Islet of Langerhans (tissue), 1 donor: ENCODE results near the gene ARRDC3.
"Not testable (repeated sequence)": the region's sequence is repeated elsewhere in the genome, so short reads cannot be mapped to it uniquely, and the experiment has no call there.

Experiments used
- FAIRE-seq: peaks from one replicate; lab custom pipeline; 2011; peaks lifted over from hg19 to GRCh38; lab: Jason Lieb, UNC

ARRDC3 gene, protein sequence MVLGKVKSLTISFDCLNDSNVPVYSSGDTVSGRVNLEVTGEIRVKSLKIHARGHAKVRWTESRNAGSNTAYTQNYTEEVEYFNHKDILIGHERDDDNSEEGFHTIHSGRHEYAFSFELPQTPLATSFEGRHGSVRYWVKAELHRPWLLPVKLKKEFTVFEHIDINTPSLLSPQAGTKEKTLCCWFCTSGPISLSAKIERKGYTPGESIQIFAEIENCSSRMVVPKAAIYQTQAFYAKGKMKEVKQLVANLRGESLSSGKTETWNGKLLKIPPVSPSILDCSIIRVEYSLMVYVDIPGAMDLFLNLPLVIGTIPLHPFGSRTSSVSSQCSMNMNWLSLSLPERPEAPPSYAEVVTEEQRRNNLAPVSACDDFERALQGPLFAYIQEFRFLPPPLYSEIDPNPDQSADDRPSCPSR

DNA sequence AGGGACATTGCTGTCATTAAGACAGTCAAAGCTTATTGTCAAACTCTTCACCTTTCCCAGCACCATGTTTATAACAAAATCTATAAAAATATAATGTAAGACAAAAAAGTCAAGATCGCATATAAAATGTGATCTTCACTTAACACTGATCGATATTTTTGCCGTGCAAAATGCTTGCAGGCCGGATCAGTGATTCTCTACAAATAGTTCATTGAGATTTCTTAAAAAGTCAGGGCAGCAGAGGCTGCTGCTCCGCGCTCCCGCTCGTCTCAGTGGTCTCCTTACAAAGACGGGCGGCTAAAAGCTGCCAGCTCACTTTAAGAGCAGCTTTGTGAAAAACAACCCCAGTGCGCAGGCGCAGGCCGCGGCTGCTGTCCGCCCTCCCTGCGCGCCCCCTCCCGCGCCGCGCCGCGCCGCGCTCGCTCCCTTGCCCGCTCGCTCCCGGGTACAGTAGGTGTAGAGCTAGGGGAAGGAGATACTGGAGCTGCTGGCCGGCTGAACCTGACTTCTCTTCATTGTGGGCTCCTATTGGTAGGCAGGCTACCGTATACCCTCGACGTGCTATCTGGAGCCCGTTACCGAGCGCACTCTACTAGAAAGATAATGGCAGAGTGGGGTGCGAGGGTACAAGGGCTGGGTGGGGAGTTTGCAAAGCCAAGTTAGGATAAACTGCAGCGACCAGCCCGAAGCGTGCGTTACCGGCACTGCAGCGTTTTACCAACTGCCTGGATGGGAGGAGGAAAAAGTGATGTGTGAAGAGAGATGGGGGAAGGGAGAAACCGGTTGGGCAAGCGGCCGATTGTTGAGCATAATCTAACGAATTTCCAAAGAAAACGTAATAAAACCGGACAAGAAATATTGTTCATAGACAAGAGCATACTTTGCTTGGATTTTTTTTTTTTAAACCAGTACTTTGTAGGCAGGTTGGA lies at the start of gene ARRDC3:
Gene ARRDC3, minus strand, starts transcription at position 291 of the 929 bp plus-strand sequence. Its CDS starts 225 bp downstream, at position 66.
- no peak for FAIRE-seq

GRCh38 chr5:91430949-91431348 lies 47.8 kb upstream of the ARRDC3 start:
- no peak for FAIRE-seq

GRCh38 chr5:91424638-91425436 lies 41.7 kb upstream of the ARRDC3 start:
- FAIRE-seq, result no peak

DNA sequence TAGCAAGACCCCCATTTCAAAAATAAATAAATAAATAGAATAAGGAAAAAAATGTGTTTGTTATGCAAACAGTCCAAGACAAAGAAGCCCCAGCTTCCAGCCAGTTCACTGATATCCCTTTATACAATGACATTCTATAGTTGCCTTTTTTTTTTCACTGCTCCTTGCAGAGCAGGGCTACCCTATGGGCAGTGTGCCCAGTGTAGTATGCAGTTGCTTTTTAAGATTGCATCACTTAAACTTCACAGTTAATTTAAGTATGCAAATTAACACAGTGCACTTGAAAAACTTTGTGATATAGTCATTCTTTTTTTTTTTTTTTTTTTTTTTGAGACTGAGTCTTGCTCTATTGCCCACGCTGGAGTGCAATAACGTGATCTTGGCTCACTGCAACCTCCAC lies 40.8 kb upstream of the ARRDC3 start:
- FAIRE-seq, result no peak

- no peak for FAIRE-seq
Observed at GRCh38 chr5:91420879-91421278, 37.8 kb upstream of the ARRDC3 start.

- FAIRE-seq, result peak; percentile 97
Observed at GRCh38 chr5:91419571-91420537, 36.7 kb upstream of the ARRDC3 start.

- FAIRE-seq, result no peak
Observed at GRCh38 chr5:91419136-91419535, 36.0 kb upstream of the ARRDC3 start.

GRCh38 chr5:91418158-91418557 lies 35.0 kb upstream of the ARRDC3 start:
- no peak for FAIRE-seq

GRCh38 chr5:91417219-91417618 lies 34.1 kb upstream of the ARRDC3 start:
- FAIRE-seq, result no peak

- no peak for FAIRE-seq
Observed at GRCh38 chr5:91416491-91416890, 33.4 kb upstream of the ARRDC3 start.

GRCh38 chr5:91409304-91409703 lies 26.2 kb upstream of the ARRDC3 start:
- FAIRE-seq, result no peak

DNA sequence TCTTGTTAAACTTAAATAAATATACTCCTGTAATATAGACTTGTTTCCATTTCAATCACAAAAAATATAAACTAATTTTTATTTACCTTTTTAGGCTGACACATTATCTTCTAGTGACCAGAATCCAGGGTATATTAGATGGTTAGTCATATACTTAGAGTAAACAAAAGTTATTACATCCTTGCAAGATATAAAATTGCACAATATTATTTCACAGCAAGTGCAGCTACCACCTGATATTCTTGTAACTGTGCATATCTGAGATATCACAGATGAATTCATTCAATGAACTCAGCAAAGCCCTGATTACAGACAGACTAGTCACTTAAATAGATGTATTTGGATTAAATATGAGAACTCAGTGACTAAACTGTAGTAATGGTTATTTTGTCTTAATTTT lies 25.6 kb upstream of the ARRDC3 start:
- no peak for FAIRE-seq

GRCh38 chr5:91407204-91407603 lies 24.1 kb upstream of the ARRDC3 start:
- no peak for FAIRE-seq

DNA sequence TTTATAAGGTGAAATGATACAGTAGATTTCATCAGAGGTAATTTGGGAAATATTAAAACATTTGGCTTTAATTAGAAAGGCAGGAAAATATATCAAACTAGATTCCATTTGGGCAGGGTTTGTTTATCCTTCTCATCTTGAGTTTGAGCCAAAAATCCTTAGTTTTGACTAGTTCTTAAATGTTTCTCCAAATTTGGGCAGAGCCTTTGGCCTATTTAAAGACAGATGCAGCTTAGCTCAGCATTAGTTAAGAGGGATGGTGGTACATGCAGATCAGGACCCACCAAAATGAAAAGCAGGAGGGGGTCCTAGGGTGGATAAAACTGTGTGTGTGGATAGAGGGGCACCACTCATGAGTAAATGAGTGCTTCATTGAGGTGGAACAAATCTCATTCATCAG lies 20.3 kb upstream of the ARRDC3 start:
- FAIRE-seq, result no peak

- no peak for FAIRE-seq
Observed at GRCh38 chr5:91401175-91401574, 18.1 kb upstream of the ARRDC3 start.

DNA sequence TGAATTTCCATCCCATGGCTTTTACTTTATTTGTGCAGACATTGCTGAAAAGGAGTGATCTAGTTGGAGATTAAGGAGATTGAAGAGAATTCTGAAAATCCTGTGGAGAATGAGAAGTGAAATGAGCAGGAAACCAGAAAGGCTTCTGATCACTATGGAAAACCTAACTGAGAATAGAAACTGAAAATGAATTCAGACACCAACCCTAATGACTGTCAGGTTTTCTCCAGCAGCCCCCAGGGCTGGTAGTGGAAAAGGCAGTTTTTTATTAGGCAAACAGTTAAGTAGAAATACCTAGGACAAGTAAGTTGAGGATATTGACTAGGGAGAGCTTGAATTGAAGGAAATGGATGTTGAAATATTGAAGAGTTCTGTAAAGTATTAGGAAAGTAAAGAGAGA lies 14.7 kb upstream of the ARRDC3 start:
- no peak for FAIRE-seq

DNA sequence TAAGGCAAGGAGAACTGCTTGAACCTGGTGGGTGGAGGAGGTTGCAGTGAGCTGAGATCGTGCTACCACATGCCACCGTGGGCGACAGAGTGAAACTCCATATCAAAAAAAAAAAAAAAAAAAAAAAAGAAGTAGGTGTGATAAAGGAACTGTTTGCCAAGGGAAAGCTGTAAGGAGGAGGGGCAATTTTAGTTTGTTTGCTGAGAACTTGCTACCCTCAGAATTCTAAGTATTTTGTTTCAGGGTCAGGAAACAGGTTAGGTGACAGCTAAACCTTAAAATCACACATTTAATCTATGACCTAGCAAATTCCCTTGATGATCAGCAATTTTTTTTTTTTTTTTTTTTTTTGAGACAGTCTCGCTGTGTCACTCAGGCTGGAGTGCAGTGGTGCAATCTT lies 7.2 kb upstream of the ARRDC3 start:
- FAIRE-seq, result no peak

DNA sequence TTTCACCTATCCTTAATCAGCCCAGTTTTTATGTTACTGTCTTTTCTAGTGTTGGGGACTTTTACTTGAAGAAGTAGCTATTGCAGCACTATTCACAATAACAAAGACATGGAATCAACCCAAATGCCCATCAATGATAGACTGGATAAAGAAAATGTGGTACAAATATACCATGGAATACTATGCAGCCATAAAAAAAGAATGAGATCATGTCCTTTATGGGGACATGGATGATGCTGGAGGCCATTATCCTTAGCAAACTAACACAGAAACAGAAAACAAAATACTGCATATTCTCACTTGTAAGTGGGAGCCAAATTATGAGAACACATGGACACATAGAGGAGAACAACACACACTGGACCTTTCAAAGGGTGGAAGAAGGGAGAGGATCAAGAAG lies 6.4 kb upstream of the ARRDC3 start:
- not testable (repeated sequence) for FAIRE-seq

DNA sequence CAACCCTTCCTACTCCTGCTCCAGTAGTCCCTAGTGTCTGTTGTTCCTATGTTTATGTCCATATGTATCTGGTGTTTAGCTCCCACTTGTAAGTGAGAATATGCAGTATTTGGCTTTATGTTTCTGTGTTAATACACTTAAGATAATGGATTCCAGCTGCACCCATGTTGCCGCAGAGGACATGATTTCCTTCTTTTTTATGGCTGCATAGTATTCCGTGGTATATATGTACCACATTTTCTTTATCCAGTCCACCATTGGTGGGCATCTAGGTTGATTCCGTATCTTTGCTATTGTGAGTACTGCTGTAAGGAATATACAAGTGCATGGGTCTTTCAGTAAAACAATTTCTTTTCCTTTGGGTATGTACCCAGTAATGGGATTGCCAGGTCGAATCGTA lies 5.2 kb upstream of the ARRDC3 start:
- FAIRE-seq, result no peak

DNA sequence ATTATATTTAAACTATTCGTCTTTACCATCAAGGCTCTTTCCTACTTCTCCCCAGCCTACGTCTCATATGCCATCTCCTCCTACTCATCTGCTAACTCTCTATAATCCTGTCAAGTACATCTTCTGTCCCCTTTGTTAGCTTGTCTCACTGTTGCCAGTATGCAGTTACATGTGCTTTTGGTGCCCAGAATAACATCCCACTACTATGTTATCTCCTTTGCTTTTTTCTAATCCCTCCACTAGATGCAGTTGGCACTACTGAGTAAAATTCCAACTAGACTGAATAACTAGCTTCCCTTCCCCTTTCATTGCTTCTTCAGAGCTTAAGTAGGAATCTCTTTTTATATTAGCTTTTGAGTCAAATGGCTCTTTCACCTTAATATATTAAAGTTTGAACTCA lies 3.0 kb upstream of the ARRDC3 start:
- no peak for FAIRE-seq

GRCh38 chr5:91385596-91385995 lies 2.5 kb upstream of the ARRDC3 start:
- not testable (repeated sequence) for FAIRE-seq
